GM23338 (cell line): ENCODE data around the gene RPS6KC1.

Experiments
- CREB1 ChIP-seq: fragments of 250-450 bp; sonication (Bioruptor Pico); IDR thresholded peaks from 2 replicates; pipeline ENCODE4 v1.5.0; 2020; ENCODE audit warnings: low read depth, mild to moderate bottlenecking, moderate library complexity
- CTCF ChIP-seq, 2 experiments: fragments of 200-600 bp in 1 of 2; sonication (generic) in 1 of 2; conservative IDR thresholded peaks; 2 replicates each; pipeline versions ENCODE4 v1.5.1 to v1.6.1; 2016 to 2017; ENCODE audit warnings: antibody characterized with exemption in 2 of 2, low read depth in 2 of 2, mild to moderate bottlenecking in 2 of 2, moderate library complexity in 1 of 2
- EZH2 ChIP-seq: fragments of 200-600 bp; sonication (generic); IDR thresholded peaks from one replicate; pipeline ENCODE4 v1.8.0; 2017; ENCODE audit warnings: antibody characterized with exemption, mild to moderate bottlenecking, low read depth; ENCODE audit not compliant: unreplicated experiment
- EZH2phosphoT487 ChIP-seq: fragments of 200-600 bp; sonication (generic); IDR thresholded peaks from one replicate; pipeline ENCODE4 v1.8.1; 2018; ENCODE audit warnings: antibody characterized with exemption; ENCODE audit not compliant: unreplicated experiment
- JUNB ChIP-seq: IDR thresholded peaks from one replicate; pipeline ENCODE4 v1.6.1; 2016; ENCODE audit warnings: antibody characterized with exemption; ENCODE audit not compliant: unreplicated experiment
- NANOG ChIP-seq: IDR thresholded peaks from 2 replicates; pipeline ENCODE4 v1.6.1; 2016; ENCODE audit warnings: antibody characterized with exemption, borderline replicate concordance
- POLR2AphosphoS5 ChIP-seq: IDR thresholded peaks from 2 replicates; pipeline ENCODE4 v1.6.1; 2016; ENCODE audit warnings: antibody characterized with exemption, low read depth
- ZNF331 ChIP-seq: fragments of 250-450 bp; sonication (Bioruptor Pico); IDR thresholded peaks from 2 replicates; pipeline ENCODE4 v1.5.0; 2020; ENCODE audit warnings: low read depth, mild to moderate bottlenecking, moderate library complexity
- TF ChIP-seq, protein P1 (sequence below): IDR thresholded peaks from one replicate; pipeline ENCODE4 v1.6.1; 2018; ENCODE audit warnings: antibody characterized with exemption; ENCODE audit not compliant: unreplicated experiment
- TF ChIP-seq, protein P2 (sequence below): IDR thresholded peaks from 2 replicates; pipeline ENCODE4 v1.6.1; 2016; ENCODE audit warnings: antibody characterized with exemption

DNA sequence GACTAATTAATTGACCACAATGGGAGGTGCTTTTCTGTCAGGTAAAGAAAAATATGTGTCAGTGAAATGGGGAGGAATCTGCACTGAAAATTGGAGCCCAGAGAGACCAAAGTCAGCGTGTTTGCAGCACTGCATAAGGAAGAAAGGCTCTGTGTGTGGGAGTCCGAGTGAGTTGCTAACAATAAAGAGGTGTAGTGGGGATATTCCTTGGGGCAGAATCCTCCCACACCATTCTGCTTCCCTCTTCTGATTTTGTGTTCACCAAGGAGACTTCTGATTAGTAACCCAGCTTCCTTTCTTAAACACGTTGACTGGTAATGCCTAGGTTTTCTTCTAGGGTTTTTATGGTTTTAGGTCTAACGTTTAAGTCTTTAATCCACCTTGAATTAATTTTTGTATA is 240.5 kb downstream of the RPS6KC1 start:
- TF ChIP-seq CTCF (conservative IDR thresholded peaks at IDR 0.05; ENCODE audit: low read depth in 2 of 2) = no peak
- TF ChIP-seq, protein P1, sequence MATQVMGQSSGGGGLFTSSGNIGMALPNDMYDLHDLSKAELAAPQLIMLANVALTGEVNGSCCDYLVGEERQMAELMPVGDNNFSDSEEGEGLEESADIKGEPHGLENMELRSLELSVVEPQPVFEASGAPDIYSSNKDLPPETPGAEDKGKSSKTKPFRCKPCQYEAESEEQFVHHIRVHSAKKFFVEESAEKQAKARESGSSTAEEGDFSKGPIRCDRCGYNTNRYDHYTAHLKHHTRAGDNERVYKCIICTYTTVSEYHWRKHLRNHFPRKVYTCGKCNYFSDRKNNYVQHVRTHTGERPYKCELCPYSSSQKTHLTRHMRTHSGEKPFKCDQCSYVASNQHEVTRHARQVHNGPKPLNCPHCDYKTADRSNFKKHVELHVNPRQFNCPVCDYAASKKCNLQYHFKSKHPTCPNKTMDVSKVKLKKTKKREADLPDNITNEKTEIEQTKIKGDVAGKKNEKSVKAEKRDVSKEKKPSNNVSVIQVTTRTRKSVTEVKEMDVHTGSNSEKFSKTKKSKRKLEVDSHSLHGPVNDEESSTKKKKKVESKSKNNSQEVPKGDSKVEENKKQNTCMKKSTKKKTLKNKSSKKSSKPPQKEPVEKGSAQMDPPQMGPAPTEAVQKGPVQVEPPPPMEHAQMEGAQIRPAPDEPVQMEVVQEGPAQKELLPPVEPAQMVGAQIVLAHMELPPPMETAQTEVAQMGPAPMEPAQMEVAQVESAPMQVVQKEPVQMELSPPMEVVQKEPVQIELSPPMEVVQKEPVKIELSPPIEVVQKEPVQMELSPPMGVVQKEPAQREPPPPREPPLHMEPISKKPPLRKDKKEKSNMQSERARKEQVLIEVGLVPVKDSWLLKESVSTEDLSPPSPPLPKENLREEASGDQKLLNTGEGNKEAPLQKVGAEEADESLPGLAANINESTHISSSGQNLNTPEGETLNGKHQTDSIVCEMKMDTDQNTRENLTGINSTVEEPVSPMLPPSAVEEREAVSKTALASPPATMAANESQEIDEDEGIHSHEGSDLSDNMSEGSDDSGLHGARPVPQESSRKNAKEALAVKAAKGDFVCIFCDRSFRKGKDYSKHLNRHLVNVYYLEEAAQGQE = no peak
- no peak for TF ChIP-seq POLR2AphosphoS5
- TF ChIP-seq EZH2phosphoT487 = no peak
- TF ChIP-seq, protein P2, sequence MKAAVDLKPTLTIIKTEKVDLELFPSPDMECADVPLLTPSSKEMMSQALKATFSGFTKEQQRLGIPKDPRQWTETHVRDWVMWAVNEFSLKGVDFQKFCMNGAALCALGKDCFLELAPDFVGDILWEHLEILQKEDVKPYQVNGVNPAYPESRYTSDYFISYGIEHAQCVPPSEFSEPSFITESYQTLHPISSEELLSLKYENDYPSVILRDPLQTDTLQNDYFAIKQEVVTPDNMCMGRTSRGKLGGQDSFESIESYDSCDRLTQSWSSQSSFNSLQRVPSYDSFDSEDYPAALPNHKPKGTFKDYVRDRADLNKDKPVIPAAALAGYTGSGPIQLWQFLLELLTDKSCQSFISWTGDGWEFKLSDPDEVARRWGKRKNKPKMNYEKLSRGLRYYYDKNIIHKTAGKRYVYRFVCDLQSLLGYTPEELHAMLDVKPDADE = no peak
- no peak for TF ChIP-seq CREB1 (CRISPR knock-in tag)
- no peak for TF ChIP-seq EZH2
- no peak for TF ChIP-seq JUNB
- TF ChIP-seq ZNF331 (CRISPR knock-in tag) = no peak
- TF ChIP-seq NANOG = no peak
